ENCODE data around the gene PPFIA4. TPM values are rescaled to one million over a fixed set of nuclear protein-coding genes. Genes with fewer than 3 reads are reported as not detected.

The PPFIA4 gene
- total and polyA plus RNA-seq, 9 of the 15 experiments (the other 6 are each of a cell fraction or from before 2014, with no cell fraction given), result 0.07 to 12.0 (median 0.70) TPM

- TF ChIP-seq ETS2 (tag; IDR thresholded peaks at IDR 0.05; ENCODE audit: borderline replicate concordance, poor library complexity, severe bottlenecking) (no peak), DLX4 (CRISPR knock-in tag; IDR thresholded peaks at IDR 0.05) (no peak), RFX7 (CRISPR knock-in tag; IDR thresholded peaks at IDR 0.05) (no peak), CTCFL (IDR thresholded peaks at IDR 0.05; ENCODE audit: borderline replicate concordance, insufficient read depth, low read depth, low read length, poor library complexity, severe bottlenecking) (no peak), SOX6 (IDR thresholded peaks at IDR 0.05) (no peak; the same call in 1 of the 2 replicates), TEAD4 (IDR thresholded peaks at IDR 0.05; ENCODE audit: low read length) (peak; percentile 35; the same call in 1 of the 2 replicates), TEAD4 (CRISPR knock-in tag; IDR thresholded peaks at IDR 0.05; ENCODE audit: borderline replicate concordance) (no peak), THRAP3 (IDR thresholded peaks at IDR 0.05; ENCODE audit: borderline replicate concordance) (no peak; the same call in 1 of the 2 replicates), NEUROD1 (IDR thresholded peaks at IDR 0.05; ENCODE audit: borderline replicate concordance, low read depth, low read length, partially characterized antibody) (peak; percentile 59), CBFA2T3 (IDR thresholded peaks at IDR 0.05) (peak; percentile 23; the same call in 1 of the 2 replicates), ZBTB40 (IDR thresholded peaks at IDR 0.05) (no peak; the same call in none of the 2 replicates), ZBTB40 (CRISPR knock-in tag; IDR thresholded peaks at IDR 0.05) (no peak), SREBF1 (IDR thresholded peaks at IDR 0.05; ENCODE audit: borderline replicate concordance, low read depth, low read length) (no peak), HES1 (IDR thresholded peaks at IDR 0.05; ENCODE audit: low read depth) (peak; percentile 30; the same call in 1 of the 2 replicates)
These were observed 19.1 kb upstream of the PPFIA4 start, which contains the start of gene TMEM183A (continued) for GRCh38 chr1:203006948-203007871.
